Stimulated activated naive CD8-positive, alpha-beta T cell treated with anti-CD3 and anti-CD28 coated beads, Interleukin-15, Interleukin-2, amounts not matched to agents 100 U/mL and 50 U/mL, for 24 hours (primary cell): ENCODE data around the gene CCDC92B.
"Not testable (repeated sequence)": the region's sequence is repeated elsewhere in the genome, so short reads cannot be mapped to it uniquely, and the experiment has no call there.

ENCODE experiments used
- ATAC-seq: fragments of 150-1000 bp; cut with Tn5 transposase; one replicate; pipeline ENCODE4 v1.10.0; 2021
- DNase-seq: peaks from one replicate; pipeline ENCODE4 v3.0.0; 2021

CCDC92B gene

GRCh38 chr17:2749058-2749783 lies at the start of gene CCDC92B:
Gene CCDC92B, minus strand, starts transcription at chr17:2749652. Its CDS starts 14,507 bp downstream, at chr17:2735145.
- DNase-seq (no peak), ATAC-seq (no peak)

GRCh38 chr17:2798678-2799077 lies 49.2 kb upstream of the CCDC92B start:
- ATAC-seq (no peak), DNase-seq (no peak)

GRCh38 chr17:2798188-2798587 lies 48.7 kb upstream of the CCDC92B start:
- DNase-seq = no peak
- ATAC-seq = no peak

- ATAC-seq (no peak), DNase-seq (no peak)
Measured at GRCh38 chr17:2797637-2798036, 48.2 kb upstream of the CCDC92B start.

GRCh38 chr17:2797226-2797625 lies 47.8 kb upstream of the CCDC92B start:
- ATAC-seq = no peak
- no peak for DNase-seq

GRCh38 chr17:2796164-2797125 lies 47.0 kb upstream of the CCDC92B start, which contains the start of gene RAP1GAP2:
Gene RAP1GAP2, plus strand, starts transcription at chr17:2796438. Its CDS starts 90 bp downstream, at chr17:2796528.
- ATAC-seq (peak; percentile 45), DNase-seq (peak; percentile 51)

- DNase-seq (no peak), ATAC-seq (no peak)
Measured at GRCh38 chr17:2795441-2796163, 46.1 kb upstream of the CCDC92B start.

GRCh38 chr17:2794111-2794803 lies 44.8 kb upstream of the CCDC92B start:
- DNase-seq = no peak
- ATAC-seq = no peak

GRCh38 chr17:2792366-2793169 lies 43.1 kb upstream of the CCDC92B start:
- DNase-seq (peak; percentile 75), ATAC-seq (peak; percentile 70)

GRCh38 chr17:2789700-2790099 lies 40.2 kb upstream of the CCDC92B start:
- no peak for DNase-seq
- no peak for ATAC-seq

- ATAC-seq (peak; percentile 98), DNase-seq (peak; percentile 94)
Measured at GRCh38 chr17:2786176-2786881, 36.9 kb upstream of the CCDC92B start.

GRCh38 chr17:2785376-2785775 lies 35.9 kb upstream of the CCDC92B start:
- not testable (repeated sequence) for DNase-seq, ATAC-seq

GRCh38 chr17:2784864-2785263 lies 35.4 kb upstream of the CCDC92B start:
- DNase-seq (no peak), ATAC-seq (no peak)

GRCh38 chr17:2783310-2784030 lies 34.0 kb upstream of the CCDC92B start:
- no peak for DNase-seq
- ATAC-seq = no peak

GRCh38 chr17:2782055-2782454 lies 32.6 kb upstream of the CCDC92B start:
- no peak for ATAC-seq
- no peak for DNase-seq

GRCh38 chr17:2781598-2781997 lies 32.1 kb upstream of the CCDC92B start:
- ATAC-seq, DNase-seq: not testable (repeated sequence)

GRCh38 chr17:2780931-2781454 lies 31.5 kb upstream of the CCDC92B start:
- DNase-seq (no peak), ATAC-seq (no peak)

GRCh38 chr17:2780256-2780655 lies 30.8 kb upstream of the CCDC92B start:
- no peak for ATAC-seq
- DNase-seq = no peak

GRCh38 chr17:2779545-2779944 lies 30.1 kb upstream of the CCDC92B start:
- no peak for DNase-seq
- ATAC-seq = no peak
